ENCODE data around the gene ISYNA1. TPM values are rescaled to one million over a fixed set of nuclear protein-coding genes. Genes with fewer than 3 reads are reported as not detected.

Gene ISYNA1
- total and polyA plus RNA-seq, 2 of the 13 experiments (the other 11 are each of a cell fraction or from before 2014, with no cell fraction given), result 29.6 to 48.5 TPM

GRCh38 chr19:18401580-18402112, 36.3 kb downstream of the ISYNA1 start (continued):
- 0 out of 2 replicates have a peak, but pooled peaks have one; percentile 55 for TF ChIP-seq ZNF280D (CRISPR knock-in tag; IDR thresholded peaks at IDR 0.05)
- TF ChIP-seq, protein P1, sequence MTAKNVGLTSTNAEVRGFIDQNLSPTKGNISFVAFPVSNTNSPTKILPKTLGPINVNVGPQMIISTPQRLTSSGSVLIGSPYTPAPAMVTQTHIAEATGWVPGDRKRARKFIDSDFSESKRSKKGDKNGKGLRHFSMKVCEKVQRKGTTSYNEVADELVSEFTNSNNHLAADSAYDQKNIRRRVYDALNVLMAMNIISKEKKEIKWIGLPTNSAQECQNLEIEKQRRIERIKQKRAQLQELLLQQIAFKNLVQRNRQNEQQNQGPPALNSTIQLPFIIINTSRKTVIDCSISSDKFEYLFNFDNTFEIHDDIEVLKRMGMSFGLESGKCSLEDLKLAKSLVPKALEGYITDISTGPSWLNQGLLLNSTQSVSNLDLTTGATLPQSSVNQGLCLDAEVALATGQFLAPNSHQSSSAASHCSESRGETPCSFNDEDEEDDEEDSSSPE (CRISPR knock-in tag; IDR thresholded peaks at IDR 0.05), result no peak
- TF ChIP-seq ZNF720 (CRISPR knock-in tag; IDR thresholded peaks at IDR 0.05), result no peak
- TF ChIP-seq AHR (CRISPR knock-in tag; IDR thresholded peaks at IDR 0.05), result no peak
- no peak for TF ChIP-seq MXD1 (CRISPR knock-in tag; IDR thresholded peaks at IDR 0.05)
- TF ChIP-seq, protein P2, sequence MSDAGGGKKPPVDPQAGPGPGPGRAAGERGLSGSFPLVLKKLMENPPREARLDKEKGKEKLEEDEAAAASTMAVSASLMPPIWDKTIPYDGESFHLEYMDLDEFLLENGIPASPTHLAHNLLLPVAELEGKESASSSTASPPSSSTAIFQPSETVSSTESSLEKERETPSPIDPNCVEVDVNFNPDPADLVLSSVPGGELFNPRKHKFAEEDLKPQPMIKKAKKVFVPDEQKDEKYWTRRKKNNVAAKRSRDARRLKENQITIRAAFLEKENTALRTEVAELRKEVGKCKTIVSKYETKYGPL (CRISPR knock-in tag; IDR thresholded peaks at IDR 0.05), result no peak
- TF ChIP-seq, protein P3, sequence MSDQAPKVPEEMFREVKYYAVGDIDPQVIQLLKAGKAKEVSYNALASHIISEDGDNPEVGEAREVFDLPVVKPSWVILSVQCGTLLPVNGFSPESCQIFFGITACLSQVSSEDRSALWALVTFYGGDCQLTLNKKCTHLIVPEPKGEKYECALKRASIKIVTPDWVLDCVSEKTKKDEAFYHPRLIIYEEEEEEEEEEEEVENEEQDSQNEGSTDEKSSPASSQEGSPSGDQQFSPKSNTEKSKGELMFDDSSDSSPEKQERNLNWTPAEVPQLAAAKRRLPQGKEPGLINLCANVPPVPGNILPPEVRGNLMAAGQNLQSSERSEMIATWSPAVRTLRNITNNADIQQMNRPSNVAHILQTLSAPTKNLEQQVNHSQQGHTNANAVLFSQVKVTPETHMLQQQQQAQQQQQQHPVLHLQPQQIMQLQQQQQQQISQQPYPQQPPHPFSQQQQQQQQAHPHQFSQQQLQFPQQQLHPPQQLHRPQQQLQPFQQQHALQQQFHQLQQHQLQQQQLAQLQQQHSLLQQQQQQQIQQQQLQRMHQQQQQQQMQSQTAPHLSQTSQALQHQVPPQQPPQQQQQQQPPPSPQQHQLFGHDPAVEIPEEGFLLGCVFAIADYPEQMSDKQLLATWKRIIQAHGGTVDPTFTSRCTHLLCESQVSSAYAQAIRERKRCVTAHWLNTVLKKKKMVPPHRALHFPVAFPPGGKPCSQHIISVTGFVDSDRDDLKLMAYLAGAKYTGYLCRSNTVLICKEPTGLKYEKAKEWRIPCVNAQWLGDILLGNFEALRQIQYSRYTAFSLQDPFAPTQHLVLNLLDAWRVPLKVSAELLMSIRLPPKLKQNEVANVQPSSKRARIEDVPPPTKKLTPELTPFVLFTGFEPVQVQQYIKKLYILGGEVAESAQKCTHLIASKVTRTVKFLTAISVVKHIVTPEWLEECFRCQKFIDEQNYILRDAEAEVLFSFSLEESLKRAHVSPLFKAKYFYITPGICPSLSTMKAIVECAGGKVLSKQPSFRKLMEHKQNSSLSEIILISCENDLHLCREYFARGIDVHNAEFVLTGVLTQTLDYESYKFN (CRISPR knock-in tag; conservative IDR thresholded peaks at IDR 0.05), result 0 out of 2 replicates have a peak, but pooled peaks have one; percentile 10
- TF ChIP-seq RNF2 (conservative IDR thresholded peaks at IDR 0.05; ENCODE audit: low read depth), result no peak
- no peak for TF ChIP-seq HMGA1 (CRISPR knock-in tag; conservative IDR thresholded peaks at IDR 0.05)
- TF ChIP-seq ARNT (IDR thresholded peaks at IDR 0.05), result no peak
- TF ChIP-seq JUND (CRISPR knock-in tag; IDR thresholded peaks at IDR 0.05), result no peak
- TF ChIP-seq SMAD3 (CRISPR knock-in tag; IDR thresholded peaks at IDR 0.05), result no peak
- TF ChIP-seq POGK (CRISPR knock-in tag; conservative IDR thresholded peaks at IDR 0.05), result no peak
- TF ChIP-seq AKAP8 (CRISPR knock-in tag; IDR thresholded peaks at IDR 0.05), result no peak
- no peak for TF ChIP-seq SP4 (CRISPR knock-in tag; IDR thresholded peaks at IDR 0.05)
- no peak for TF ChIP-seq ZBTB38 (CRISPR knock-in tag; IDR thresholded peaks at IDR 0.05)
- TF ChIP-seq SIN3B (IDR thresholded peaks at IDR 0.05; ENCODE audit: low read length), result no peak
- no peak for TF ChIP-seq ETV6 (CRISPR knock-in tag; conservative IDR thresholded peaks at IDR 0.05)
